DLD1 (cell line): Measurements from ENCODE around the gene PJA1.

ENCODE experiments used
- in situ Hi-C: cut with HindIII; loops from 2 replicates; pipeline ENCODE4 v1.10.0; 2017; ENCODE audit warnings: low sequenced_read_pairs

The PJA1 gene

DNA sequence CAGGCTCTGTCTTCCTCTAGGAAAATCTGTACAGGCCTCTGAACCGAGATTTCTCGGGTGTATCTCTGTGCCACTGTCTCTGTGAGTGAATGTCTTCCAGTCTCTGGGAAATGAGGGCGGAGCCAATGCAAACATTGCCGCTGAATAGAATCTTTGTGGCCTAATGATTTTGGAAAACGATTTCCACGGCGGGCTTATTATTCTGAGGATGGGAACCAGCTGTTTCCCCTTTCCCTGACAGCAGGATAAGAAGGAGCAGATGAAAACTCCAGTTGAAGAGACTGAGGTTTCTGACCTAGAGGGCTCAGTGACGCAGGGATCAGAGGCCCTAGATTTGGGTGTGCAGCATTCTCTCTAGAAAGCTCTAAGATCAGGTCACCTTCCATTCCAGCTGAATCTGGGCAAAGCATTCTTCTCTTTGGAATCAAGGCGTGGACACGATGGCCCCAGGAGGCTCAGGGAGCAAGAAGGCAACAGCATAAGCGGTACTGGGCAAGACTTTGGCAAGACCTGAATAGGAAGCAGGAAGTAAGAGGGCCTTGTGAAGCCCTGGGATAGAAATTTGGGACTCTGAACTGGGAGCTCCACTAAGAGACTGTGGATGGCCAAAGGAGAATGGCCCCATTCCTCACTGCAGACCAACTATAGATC, 47.3 kb downstream of the PJA1 start:
- in situ Hi-C loops = no loop called here

DNA sequence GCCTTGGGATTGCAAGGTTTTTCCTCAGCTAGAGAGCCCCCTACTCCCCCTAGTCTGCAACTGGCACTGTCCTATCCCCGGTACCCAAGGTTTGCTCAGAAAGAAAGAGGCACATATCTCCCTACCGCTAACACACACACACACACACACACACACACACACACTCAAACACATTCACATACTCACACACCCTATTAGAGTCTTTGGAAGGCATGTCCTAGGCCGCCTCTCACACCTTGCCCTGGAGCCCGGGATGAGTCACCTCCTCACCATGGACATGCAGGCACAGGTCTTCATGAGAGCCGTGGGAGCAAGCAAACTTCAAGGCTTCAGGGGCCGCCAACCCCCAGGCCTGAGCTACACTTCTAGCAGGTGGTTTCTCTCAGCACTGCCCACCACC, 49.2 kb downstream of the PJA1 start:
- in situ Hi-C loops = no loop called here

DNA sequence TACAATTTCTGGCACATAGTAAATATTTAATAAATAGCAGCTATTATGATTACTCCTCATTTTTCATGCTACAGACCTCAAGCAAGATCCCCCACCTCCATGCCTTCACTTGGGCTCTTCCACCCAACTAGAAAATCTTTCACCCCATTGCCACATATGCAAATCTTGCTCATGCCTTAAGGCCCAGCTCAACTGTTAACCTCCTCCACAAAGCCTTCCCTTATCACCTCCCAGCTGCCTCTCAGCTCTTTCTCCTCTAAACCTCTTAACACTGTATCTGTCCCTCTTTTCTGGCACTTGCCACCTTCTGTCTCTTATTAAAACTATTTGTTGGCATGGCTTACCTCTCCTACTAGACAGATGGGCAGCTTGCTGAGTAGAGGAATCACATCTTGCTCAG, 51.5 kb downstream of the PJA1 start:
- in situ Hi-C loops = no loop called here
